ENCODE measurements around the gene CCNJL.

The CCNJL gene

GRCh38 chr5:160237571-160238093 lies 74.7 kb downstream of the CCNJL start:
- Histone ChIP-seq H3K4me3 (ENCODE audit: low read length in 2 of 2) (no peak overlapping the region), H3K27me3 (ENCODE audit: control insufficient read depth in 2 of 2, insufficient read depth in 2 of 2, low read length in 2 of 2) (no peaks in the 10 kb centered on the region), H3K9me3 (ENCODE audit: control insufficient read depth in 2 of 2, low read length in 2 of 2) (no peaks in the 10 kb centered on the region), H3K36me3 (ENCODE audit: control insufficient read depth in 2 of 2, insufficient read depth in 2 of 2, low read length in 2 of 2) (no peaks in the 10 kb centered on the region), H3K9ac (ENCODE audit: low read depth in 1 of 2, low read length in 2 of 2) (no peak overlapping the region), H3K4me1 (ENCODE audit: control insufficient read depth in 2 of 2, insufficient read depth in 2 of 2, low read length in 2 of 2) (no peaks in the 10 kb centered on the region), H3K27ac (ENCODE audit: low read depth in 2 of 2, low read length in 2 of 2) (no peak overlapping the region)

DNA sequence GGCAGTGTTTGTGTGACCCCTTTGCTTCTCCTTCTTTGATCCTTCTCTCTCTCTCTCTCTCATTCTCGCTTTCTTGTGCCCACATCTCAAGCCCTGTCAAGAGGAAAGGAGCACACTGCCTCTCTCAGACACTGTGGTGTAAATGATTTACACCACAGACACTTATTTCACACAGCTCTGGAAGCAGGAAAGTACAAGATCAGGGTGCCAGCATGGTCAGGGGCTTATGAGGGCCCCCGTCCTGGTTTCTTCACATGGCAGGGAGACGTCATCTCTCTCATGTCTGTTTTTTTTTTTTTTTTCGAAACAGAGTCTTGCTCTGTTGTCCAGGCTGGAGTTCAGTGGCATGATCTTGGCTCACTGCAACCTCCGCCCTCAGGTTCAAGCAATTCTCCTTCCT lies 76.6 kb downstream of the CCNJL start:
- Histone ChIP-seq H3K9ac (ENCODE audit: low read depth in 1 of 2, low read length in 2 of 2) (no peak overlapping the region), H3K4me3 (ENCODE audit: low read length in 2 of 2) (no peak overlapping the region), H3K9me3 (ENCODE audit: control insufficient read depth in 2 of 2, low read length in 2 of 2) (no peaks in the 10 kb centered on the region), H3K36me3 (ENCODE audit: control insufficient read depth in 2 of 2, insufficient read depth in 2 of 2, low read length in 2 of 2) (no peaks in the 10 kb centered on the region), H3K27me3 (ENCODE audit: control insufficient read depth in 2 of 2, insufficient read depth in 2 of 2, low read length in 2 of 2) (no peaks in the 10 kb centered on the region), H3K27ac (ENCODE audit: low read depth in 2 of 2, low read length in 2 of 2) (no peak overlapping the region), H3K4me1 (ENCODE audit: control insufficient read depth in 2 of 2, insufficient read depth in 2 of 2, low read length in 2 of 2) (no peaks in the 10 kb centered on the region)

DNA sequence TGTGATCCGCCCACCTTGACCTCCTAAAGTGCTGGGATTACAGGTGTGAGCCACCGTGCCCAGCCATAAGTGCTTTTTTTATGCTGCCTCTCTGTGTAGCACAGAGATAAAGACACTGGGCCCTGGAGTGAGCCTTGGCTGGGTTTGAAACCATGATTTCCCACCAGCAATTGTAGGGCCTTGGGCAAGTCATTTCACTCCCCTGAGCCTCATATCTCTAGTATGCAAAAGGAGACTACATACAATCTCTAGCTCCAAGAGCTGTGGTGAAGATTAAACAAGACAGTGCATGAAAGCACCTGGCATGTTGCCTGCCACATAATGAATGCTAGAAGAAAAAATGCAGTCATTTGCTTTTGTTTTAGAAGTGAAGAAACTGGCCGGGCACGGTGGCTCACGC lies 79.1 kb downstream of the CCNJL start:
- Histone ChIP-seq H3K9ac (ENCODE audit: low read depth in 1 of 2, low read length in 2 of 2) (no peak overlapping the region), H3K27ac (ENCODE audit: low read depth in 2 of 2, low read length in 2 of 2) (no peak overlapping the region), H3K4me3 (ENCODE audit: low read length in 2 of 2) (no peak overlapping the region), H3K4me1 (ENCODE audit: control insufficient read depth in 2 of 2, insufficient read depth in 2 of 2, low read length in 2 of 2) (no peaks in the 10 kb centered on the region), H3K27me3 (ENCODE audit: control insufficient read depth in 2 of 2, insufficient read depth in 2 of 2, low read length in 2 of 2) (no peaks in the 10 kb centered on the region), H3K9me3 (ENCODE audit: control insufficient read depth in 2 of 2, low read length in 2 of 2) (no peaks in the 10 kb centered on the region), H3K36me3 (ENCODE audit: control insufficient read depth in 2 of 2, insufficient read depth in 2 of 2, low read length in 2 of 2) (no peaks in the 10 kb centered on the region)

DNA sequence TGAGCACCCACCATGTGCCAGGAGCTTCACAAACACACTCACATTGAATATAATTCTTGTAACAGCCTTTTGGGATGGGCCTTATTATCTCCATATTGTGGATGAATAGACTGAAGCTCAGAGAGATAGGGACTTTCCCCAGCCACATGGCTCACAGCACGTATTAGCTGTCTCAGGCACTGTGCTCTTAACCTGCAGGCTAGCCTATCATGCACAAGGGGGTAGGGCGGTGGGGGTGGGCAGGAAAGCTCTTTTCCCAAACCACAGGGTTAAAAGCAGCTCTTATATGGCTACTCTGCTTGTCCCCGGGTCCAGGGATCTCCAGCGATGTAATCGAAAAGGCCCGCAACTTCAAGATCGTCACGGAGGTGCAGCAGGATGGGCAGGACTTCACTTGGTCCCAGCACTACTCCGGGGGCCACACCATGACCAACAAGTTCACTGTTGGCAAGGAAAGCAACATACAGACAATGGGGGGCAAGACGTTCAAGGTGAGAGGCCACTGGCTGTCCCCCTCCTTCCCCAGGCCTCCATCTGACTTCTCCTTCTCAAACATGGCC lies 80.5 kb downstream of the CCNJL start:
- no peak overlapping the region for H3K4me3 ChIP-seq (ENCODE audit: low read length in 2 of 2)

GRCh38 chr5:160230686-160231527 lies 81.5 kb downstream of the CCNJL start:
- H3K4me3 ChIP-seq (ENCODE audit: low read length in 2 of 2), result no peak overlapping the region
- H3K4me1 ChIP-seq (ENCODE audit: control insufficient read depth in 2 of 2, insufficient read depth in 2 of 2, low read length in 2 of 2), result no peaks in the 10 kb centered on the region
- no peaks in the 10 kb centered on the region for H3K27me3 ChIP-seq (ENCODE audit: control insufficient read depth in 2 of 2, insufficient read depth in 2 of 2, low read length in 2 of 2)
- no peak overlapping the region for H3K27ac ChIP-seq (ENCODE audit: low read depth in 2 of 2, low read length in 2 of 2)
- H3K9me3 ChIP-seq (ENCODE audit: control insufficient read depth in 2 of 2, low read length in 2 of 2), result no peaks in the 10 kb centered on the region
- no peaks in the 10 kb centered on the region for H3K36me3 ChIP-seq (ENCODE audit: control insufficient read depth in 2 of 2, insufficient read depth in 2 of 2, low read length in 2 of 2)
- no peak overlapping the region for H3K9ac ChIP-seq (ENCODE audit: low read depth in 1 of 2, low read length in 2 of 2)

More for the DNA sequence above, 80.5 kb downstream of the CCNJL start:
- Histone ChIP-seq H3K27ac (ENCODE audit: low read depth in 2 of 2, low read length in 2 of 2) (no peak overlapping the region), H3K9me3 (ENCODE audit: control insufficient read depth in 2 of 2, low read length in 2 of 2) (no peaks in the 10 kb centered on the region), H3K36me3 (ENCODE audit: control insufficient read depth in 2 of 2, insufficient read depth in 2 of 2, low read length in 2 of 2) (no peaks in the 10 kb centered on the region), H3K9ac (ENCODE audit: low read depth in 1 of 2, low read length in 2 of 2) (no peak overlapping the region), H3K27me3 (ENCODE audit: control insufficient read depth in 2 of 2, insufficient read depth in 2 of 2, low read length in 2 of 2) (no peaks in the 10 kb centered on the region), H3K4me1 (ENCODE audit: control insufficient read depth in 2 of 2, insufficient read depth in 2 of 2, low read length in 2 of 2) (no peaks in the 10 kb centered on the region)

GRCh38 chr5:160229190-160229742 lies 83.1 kb downstream of the CCNJL start, which contains the start of gene FABP6:
FABP6 (plus strand) TSS chr5:160229506; CDS start chr5:160229558, 52 bp downstream.
- Histone ChIP-seq H3K27ac (ENCODE audit: low read depth in 2 of 2, low read length in 2 of 2) (no peak within 1 kb of the TSS), H3K9ac (ENCODE audit: low read depth in 1 of 2, low read length in 2 of 2) (no peak within 1 kb of the TSS), H3K36me3 (ENCODE audit: control insufficient read depth in 2 of 2, insufficient read depth in 2 of 2, low read length in 2 of 2) (no peaks in the 10 kb centered on the region), H3K9me3 (ENCODE audit: control insufficient read depth in 2 of 2, low read length in 2 of 2) (no peaks in the 10 kb centered on the region), H3K27me3 (ENCODE audit: control insufficient read depth in 2 of 2, insufficient read depth in 2 of 2, low read length in 2 of 2) (no peaks in the 10 kb centered on the region), H3K4me1 (ENCODE audit: control insufficient read depth in 2 of 2, insufficient read depth in 2 of 2, low read length in 2 of 2) (no peaks in the 10 kb centered on the region), H3K4me3 (ENCODE audit: low read length in 2 of 2) (no peak within 1 kb of the TSS)

DNA sequence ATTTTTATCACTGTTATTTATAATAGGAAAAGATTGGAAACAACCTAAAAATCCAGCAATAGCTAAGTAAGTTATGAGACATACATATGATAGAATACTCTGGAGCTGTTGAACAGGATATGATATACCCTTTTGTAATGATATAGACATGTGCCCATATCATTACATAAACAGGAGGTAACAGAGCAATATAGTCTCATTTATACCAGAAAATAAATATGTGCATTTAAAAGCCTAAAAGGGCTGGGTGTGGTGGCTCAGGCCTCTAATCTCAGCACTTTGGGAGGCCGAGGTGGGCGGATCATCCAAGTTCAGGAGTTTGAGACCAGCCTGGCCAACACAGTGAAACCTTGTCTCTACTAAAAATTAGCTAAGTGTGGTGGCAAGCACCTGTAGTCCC lies 85.4 kb downstream of the CCNJL start:
- no peaks in the 10 kb centered on the region for H3K36me3 ChIP-seq (ENCODE audit: control insufficient read depth in 2 of 2, insufficient read depth in 2 of 2, low read length in 2 of 2)
- H3K9ac ChIP-seq (ENCODE audit: low read depth in 1 of 2, low read length in 2 of 2), result no peak overlapping the region
- H3K27me3 ChIP-seq (ENCODE audit: control insufficient read depth in 2 of 2, insufficient read depth in 2 of 2, low read length in 2 of 2), result no peaks in the 10 kb centered on the region
- no peak overlapping the region for H3K4me3 ChIP-seq (ENCODE audit: low read length in 2 of 2)
- no peaks in the 10 kb centered on the region for H3K4me1 ChIP-seq (ENCODE audit: control insufficient read depth in 2 of 2, insufficient read depth in 2 of 2, low read length in 2 of 2)
- no peaks in the 10 kb centered on the region for H3K9me3 ChIP-seq (ENCODE audit: control insufficient read depth in 2 of 2, low read length in 2 of 2)
- no peak overlapping the region for H3K27ac ChIP-seq (ENCODE audit: low read depth in 2 of 2, low read length in 2 of 2)

DNA sequence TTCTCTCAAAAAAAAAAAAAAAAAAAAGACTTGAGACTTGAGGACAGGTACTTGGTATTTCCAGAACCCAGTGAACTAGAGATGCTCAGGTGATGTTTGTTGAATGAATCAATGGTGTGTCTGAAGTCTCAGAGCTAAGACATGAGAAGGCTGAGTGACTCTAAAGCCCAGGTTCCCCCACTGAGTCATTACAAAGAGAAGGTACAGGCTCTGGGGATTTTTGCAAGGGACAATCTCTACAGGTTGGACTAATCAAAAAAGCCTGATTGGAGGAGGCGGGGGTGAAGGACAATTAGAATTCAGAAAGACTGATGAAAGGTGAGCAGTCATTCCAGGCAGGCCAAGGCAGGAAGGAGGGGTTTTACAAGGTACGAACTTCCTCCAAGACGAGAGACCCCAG lies 91.3 kb downstream of the CCNJL start:
- no peaks in the 10 kb centered on the region for H3K27me3 ChIP-seq (ENCODE audit: control insufficient read depth in 2 of 2, insufficient read depth in 2 of 2, low read length in 2 of 2)
- H3K9ac ChIP-seq (ENCODE audit: low read depth in 1 of 2, low read length in 2 of 2), result no peak overlapping the region
- no peaks in the 10 kb centered on the region for H3K9me3 ChIP-seq (ENCODE audit: control insufficient read depth in 2 of 2, low read length in 2 of 2)
- H3K36me3 ChIP-seq (ENCODE audit: control insufficient read depth in 2 of 2, insufficient read depth in 2 of 2, low read length in 2 of 2), result no peaks in the 10 kb centered on the region
- no peak overlapping the region for H3K4me3 ChIP-seq (ENCODE audit: low read length in 2 of 2)
- H3K4me1 ChIP-seq (ENCODE audit: control insufficient read depth in 2 of 2, insufficient read depth in 2 of 2, low read length in 2 of 2), result no peaks in the 10 kb centered on the region
- no peak overlapping the region for H3K27ac ChIP-seq (ENCODE audit: low read depth in 2 of 2, low read length in 2 of 2)

DNA sequence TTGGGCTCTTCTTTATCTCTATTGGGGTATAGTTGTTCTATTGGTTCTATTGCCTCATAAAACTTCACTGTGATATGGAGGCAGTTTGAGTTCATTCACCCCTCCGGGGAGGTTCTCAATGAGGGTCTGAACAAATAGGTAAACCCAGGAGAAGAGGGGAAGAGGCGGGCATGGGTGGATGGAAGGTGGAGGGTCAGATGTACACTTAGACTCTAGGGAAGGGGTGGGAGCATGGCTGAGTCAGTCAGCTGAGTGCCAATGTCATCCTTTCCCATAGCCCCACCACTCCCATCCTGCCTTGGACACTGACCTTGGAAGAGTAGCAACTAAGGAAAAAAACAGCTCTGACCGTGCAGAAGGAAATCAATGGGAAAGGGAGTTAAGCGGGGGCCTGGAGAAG lies 93.0 kb downstream of the CCNJL start:
- H3K36me3 ChIP-seq (ENCODE audit: control insufficient read depth in 2 of 2, insufficient read depth in 2 of 2, low read length in 2 of 2), result no peaks in the 10 kb centered on the region
- H3K9me3 ChIP-seq (ENCODE audit: control insufficient read depth in 2 of 2, low read length in 2 of 2), result no peaks in the 10 kb centered on the region
- no peak overlapping the region for H3K27ac ChIP-seq (ENCODE audit: low read depth in 2 of 2, low read length in 2 of 2)
- H3K9ac ChIP-seq (ENCODE audit: low read depth in 1 of 2, low read length in 2 of 2), result no peak overlapping the region
- no peak overlapping the region for H3K4me3 ChIP-seq (ENCODE audit: low read length in 2 of 2)
- H3K27me3 ChIP-seq (ENCODE audit: control insufficient read depth in 2 of 2, insufficient read depth in 2 of 2, low read length in 2 of 2), result no peaks in the 10 kb centered on the region
- no peaks in the 10 kb centered on the region for H3K4me1 ChIP-seq (ENCODE audit: control insufficient read depth in 2 of 2, insufficient read depth in 2 of 2, low read length in 2 of 2)

DNA sequence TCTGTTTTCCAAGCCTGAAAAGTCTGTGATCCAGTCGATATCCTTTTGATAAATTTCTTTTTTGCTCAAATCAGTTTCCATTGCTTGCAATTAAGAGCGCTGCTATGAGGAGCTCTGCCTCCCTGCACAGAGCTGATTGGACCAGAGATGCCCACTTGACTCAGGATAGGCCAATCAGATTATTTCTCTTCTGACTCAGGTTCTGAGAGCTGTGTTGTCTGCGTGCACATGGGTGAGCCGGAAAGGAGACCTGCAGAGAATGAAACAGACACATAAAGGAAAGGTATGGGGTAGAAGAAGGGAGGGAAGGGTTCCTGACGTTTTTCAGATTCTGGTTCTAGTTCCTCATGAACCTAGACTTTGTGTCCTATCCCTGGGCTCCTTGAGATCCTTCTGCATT lies 98.8 kb downstream of the CCNJL start:
- Histone ChIP-seq H3K4me3 (ENCODE audit: low read length in 2 of 2) (no peak overlapping the region), H3K9me3 (ENCODE audit: control insufficient read depth in 2 of 2, low read length in 2 of 2) (no peaks in the 10 kb centered on the region), H3K36me3 (ENCODE audit: control insufficient read depth in 2 of 2, insufficient read depth in 2 of 2, low read length in 2 of 2) (no peaks in the 10 kb centered on the region), H3K9ac (ENCODE audit: low read depth in 1 of 2, low read length in 2 of 2) (no peak overlapping the region), H3K27ac (ENCODE audit: low read depth in 2 of 2, low read length in 2 of 2) (no peak overlapping the region), H3K27me3 (ENCODE audit: control insufficient read depth in 2 of 2, insufficient read depth in 2 of 2, low read length in 2 of 2) (no peaks in the 10 kb centered on the region), H3K4me1 (ENCODE audit: control insufficient read depth in 2 of 2, insufficient read depth in 2 of 2, low read length in 2 of 2) (peaks cover 3 to 6% of the 10 kb centered on the region in 2 donors)

All from mucosa of rectum (tissue), 2 donors.